ACC112 (cell line): ENCODE data around the gene KIF11.

ENCODE experiments used
- H2AFZ ChIP-seq: fragments of 200-600 bp; sonication (generic); one replicate; pipeline ENCODE4 v1.6.0; 2017; ENCODE audit warnings: antibody characterized with exemption, low read length; ENCODE audit not compliant: unreplicated experiment
- H3K27ac ChIP-seq: fragments of 200-600 bp; sonication (generic); 2 replicates; pipeline ENCODE4 v1.5.1; 2014; ENCODE audit warnings: low read depth, mild to moderate bottlenecking, antibody characterized with exemption, low read length, moderate library complexity
- H3K27me3 ChIP-seq: fragments of 200-600 bp; sonication (generic); 2 replicates; pipeline ENCODE4 v1.6.1; 2014; ENCODE audit warnings: mild to moderate bottlenecking, antibody characterized with exemption, low read length, moderate library complexity, mixed read lengths; ENCODE audit not compliant: insufficient read depth
- H3K36me3 ChIP-seq: fragments of 200-600 bp; sonication (generic); 2 replicates; pipeline ENCODE4 v1.6.1; 2016; ENCODE audit warnings: mild to moderate bottlenecking, antibody characterized with exemption, low read length, moderate library complexity, mixed read lengths; ENCODE audit not compliant: insufficient read depth
- H3K4me1 ChIP-seq: fragments of 200-600 bp; sonication (generic); one replicate; pipeline ENCODE4 v1.6.1; 2016; ENCODE audit warnings: low read length, mixed read lengths; ENCODE audit not compliant: insufficient read depth, unreplicated experiment, control insufficient read depth
- H3K4me3 ChIP-seq: fragments of 200-600 bp; sonication (generic); 2 replicates; pipeline ENCODE4 v1.5.1; 2014; ENCODE audit warnings: mild to moderate bottlenecking, low read depth, low read length
- H3K79me2 ChIP-seq: fragments of 200-600 bp; sonication (generic); one replicate; pipeline ENCODE4 v1.6.0; 2016; ENCODE audit warnings: low read length; ENCODE audit not compliant: control insufficient read depth, unreplicated experiment, insufficient read depth

The KIF11 gene

DNA sequence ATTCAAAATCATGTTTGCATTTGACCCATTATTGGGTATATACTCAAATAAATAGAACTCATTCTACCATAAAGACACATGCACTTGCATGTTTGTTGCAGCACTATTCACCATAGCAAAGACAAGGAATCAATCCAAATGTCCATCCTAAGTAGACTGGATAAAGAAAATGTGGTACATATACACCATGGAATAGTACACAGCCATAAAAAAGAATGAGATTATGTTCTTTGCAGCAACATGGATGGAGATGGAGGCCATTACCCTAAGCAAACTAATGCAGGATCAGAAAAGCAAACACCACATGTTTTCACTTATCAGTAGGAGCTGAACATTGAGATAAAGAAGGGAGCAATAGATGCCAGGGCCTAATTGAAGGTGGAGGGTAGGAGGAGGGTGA is 84.8 kb downstream of the KIF11 start:
- Histone ChIP-seq H3K27me3 (no peaks in the 10 kb centered on the region), H3K4me3 (no peak overlapping the region), H3K27ac (no peak overlapping the region), H2AFZ (no peak overlapping the region), H3K36me3 (no peaks in the 10 kb centered on the region), H3K4me1 (no peaks in the 10 kb centered on the region), H3K79me2 (no peaks in the 10 kb centered on the region)

DNA sequence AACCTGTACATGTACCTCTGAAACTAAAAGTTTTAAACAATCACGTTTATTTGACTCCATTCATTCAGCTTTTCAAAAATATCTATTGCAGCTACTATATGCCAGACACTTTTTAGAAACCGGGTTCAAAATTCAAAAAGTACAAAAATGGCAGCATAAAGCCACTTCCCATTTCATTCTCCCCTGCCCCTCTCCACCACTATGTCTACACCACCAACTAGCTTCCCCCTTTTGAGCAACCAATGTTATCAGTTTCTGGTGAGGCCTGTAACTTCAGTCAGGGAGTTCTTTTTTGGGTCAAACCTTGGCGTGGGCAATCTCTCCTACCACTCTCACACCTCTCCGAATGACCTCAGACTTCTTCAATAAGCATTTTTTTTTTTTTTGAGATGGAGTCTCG is 85.3 kb downstream of the KIF11 start:
- H3K4me3 ChIP-seq, result no peak overlapping the region
- H2AFZ ChIP-seq, result no peak overlapping the region
- H3K79me2 ChIP-seq, result no peaks in the 10 kb centered on the region
- no peak overlapping the region for H3K27ac ChIP-seq
- H3K27me3 ChIP-seq, result no peaks in the 10 kb centered on the region
- no peaks in the 10 kb centered on the region for H3K36me3 ChIP-seq
- no peaks in the 10 kb centered on the region for H3K4me1 ChIP-seq

DNA sequence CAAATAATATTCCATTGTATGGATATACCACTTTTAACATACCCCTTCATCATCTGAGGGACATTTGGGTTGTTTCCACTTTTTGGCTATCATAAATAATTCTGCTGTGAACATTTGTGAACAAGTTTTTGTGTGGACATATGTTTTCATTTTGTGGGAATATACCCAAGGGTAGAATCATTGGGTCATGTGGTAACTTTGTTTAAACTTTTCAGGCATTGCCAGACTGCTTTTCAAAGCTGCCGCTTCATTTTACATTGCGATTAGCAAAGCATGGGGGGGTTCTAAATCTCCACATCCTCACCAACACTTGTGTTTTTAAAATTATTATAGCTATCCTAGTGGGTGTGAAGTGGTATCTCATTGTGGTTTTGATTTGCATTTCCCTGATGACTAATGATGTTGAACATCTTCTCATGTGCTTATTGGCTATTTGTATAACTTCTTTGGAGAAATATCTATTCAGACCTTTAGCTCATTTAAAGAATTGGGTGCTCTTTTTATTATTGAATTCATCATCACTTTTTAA is 88.4 kb downstream of the KIF11 start:
- Histone ChIP-seq H3K27me3 (no peaks in the 10 kb centered on the region), H3K27ac (no peak overlapping the region), H3K79me2 (no peaks in the 10 kb centered on the region), H2AFZ (no peak overlapping the region), H3K36me3 (no peaks in the 10 kb centered on the region), H3K4me3 (no peak overlapping the region), H3K4me1 (no peaks in the 10 kb centered on the region)

DNA sequence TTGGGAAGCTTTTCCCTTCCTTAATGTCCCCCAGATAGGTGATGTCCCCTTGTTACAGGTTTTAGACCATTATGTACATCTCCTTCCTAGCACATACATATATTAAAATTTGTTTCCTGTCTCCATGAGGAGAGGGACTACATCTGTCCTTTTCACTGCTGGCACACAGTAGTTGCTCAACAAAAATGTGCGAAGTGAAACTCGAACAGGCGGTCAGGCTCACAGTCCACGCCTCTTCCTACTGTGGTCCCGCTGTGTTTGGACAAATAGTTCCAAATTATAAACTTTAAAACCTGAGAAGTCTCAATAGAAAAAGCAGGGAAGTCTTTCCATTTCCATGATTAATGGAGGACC is 95.6 kb downstream of the KIF11 start:
- peak overlapping the region; percentile 94 for H3K4me3 ChIP-seq
- no peaks in the 10 kb centered on the region for H3K27me3 ChIP-seq
- H3K4me1 ChIP-seq, result peaks cover 8% of the 10 kb centered on the region
- H3K27ac ChIP-seq, result no peak overlapping the region
- peak overlapping the region; percentile 91 for H2AFZ ChIP-seq
- no peaks in the 10 kb centered on the region for H3K36me3 ChIP-seq
- H3K79me2 ChIP-seq, result peaks cover 17% of the 10 kb centered on the region

DNA sequence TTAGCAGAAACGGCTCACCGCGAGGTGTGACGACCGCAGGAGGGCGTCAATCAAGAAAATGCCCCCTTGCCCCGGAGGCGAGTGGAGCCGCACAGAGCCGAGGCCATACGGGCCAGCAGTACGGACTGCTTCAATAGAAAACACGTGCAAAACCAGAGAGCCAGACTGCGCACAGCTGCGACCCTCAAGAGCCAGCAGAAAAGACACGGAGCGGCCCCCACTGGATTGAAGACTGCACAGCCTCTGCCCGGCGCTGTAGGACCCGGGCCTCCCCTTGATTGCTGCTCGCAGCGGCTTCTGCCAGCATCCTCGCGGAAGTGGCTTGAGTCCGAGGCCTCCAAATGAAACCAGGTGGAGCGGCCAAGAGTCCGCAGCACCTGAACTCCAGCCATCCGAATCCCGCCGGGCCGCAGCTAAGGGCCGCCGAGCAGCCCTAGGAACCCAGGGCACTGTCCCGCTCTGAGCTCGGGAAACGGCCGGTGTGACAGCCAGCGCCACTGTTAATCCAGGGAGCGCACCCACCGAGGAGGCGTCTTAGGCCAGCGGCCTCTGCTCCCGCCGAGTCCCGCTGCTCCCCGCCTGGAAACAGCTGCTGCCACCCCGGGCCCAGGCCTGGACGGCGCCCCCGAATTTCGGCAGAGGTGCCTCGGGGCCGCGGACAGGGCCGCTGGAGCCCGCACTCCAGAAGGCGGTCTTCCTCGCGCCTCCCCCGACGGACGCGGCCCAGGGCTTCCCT is 96.2 kb downstream of the KIF11 start:
- H3K36me3 ChIP-seq, result no peaks in the 10 kb centered on the region
- no peaks in the 10 kb centered on the region for H3K27me3 ChIP-seq
- H3K4me3 ChIP-seq, result peak overlapping the region; percentile 94
- H3K79me2 ChIP-seq, result peaks cover 17% of the 10 kb centered on the region
- H2AFZ ChIP-seq, result peak overlapping the region; percentile 91
- no peak overlapping the region for H3K27ac ChIP-seq
- peaks cover 12% of the 10 kb centered on the region for H3K4me1 ChIP-seq

DNA sequence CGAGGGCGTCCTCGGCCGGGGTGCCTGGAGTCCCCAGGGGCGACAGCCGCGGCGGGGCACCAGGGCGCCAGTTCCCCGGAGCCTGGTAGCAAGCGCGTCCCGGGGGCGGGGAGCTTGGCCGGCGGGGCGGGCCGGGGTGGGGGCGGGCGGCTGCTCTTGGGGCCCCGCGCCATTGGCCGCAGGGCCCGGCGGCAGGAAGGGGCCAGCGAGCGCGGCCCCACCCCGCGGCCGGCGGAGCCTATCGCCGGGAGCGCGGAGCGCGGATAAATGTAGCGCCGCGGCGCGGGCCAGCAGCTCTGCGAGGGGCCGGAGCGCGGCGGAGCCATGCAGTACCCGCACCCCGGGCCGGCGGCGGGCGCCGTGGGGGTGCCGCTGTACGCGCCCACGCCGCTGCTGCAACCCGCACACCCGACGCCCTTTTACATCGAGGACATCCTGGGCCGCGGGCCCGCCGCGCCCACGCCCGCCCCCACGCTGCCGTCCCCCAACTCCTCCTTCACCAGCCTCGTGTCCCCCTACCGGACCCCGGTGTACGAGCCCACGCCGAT is 96.8 kb downstream of the KIF11 start, which contains the start of gene HHEX:
Gene HHEX (plus strand): TSS at position 293 of the 548 bp plus-strand sequence. CDS start 32 bp downstream, at position 325.
- H3K79me2 ChIP-seq, result peaks cover 17% of the 10 kb centered on the region
- H3K27me3 ChIP-seq, result no peaks in the 10 kb centered on the region
- peak within 1 kb of the TSS; percentile 91 for H2AFZ ChIP-seq
- no peak within 1 kb of the TSS for H3K27ac ChIP-seq
- peaks cover 18% of the 10 kb centered on the region for H3K4me1 ChIP-seq
- no peaks in the 10 kb centered on the region for H3K36me3 ChIP-seq
- H3K4me3 ChIP-seq, result peak within 1 kb of the TSS; percentile 94

DNA sequence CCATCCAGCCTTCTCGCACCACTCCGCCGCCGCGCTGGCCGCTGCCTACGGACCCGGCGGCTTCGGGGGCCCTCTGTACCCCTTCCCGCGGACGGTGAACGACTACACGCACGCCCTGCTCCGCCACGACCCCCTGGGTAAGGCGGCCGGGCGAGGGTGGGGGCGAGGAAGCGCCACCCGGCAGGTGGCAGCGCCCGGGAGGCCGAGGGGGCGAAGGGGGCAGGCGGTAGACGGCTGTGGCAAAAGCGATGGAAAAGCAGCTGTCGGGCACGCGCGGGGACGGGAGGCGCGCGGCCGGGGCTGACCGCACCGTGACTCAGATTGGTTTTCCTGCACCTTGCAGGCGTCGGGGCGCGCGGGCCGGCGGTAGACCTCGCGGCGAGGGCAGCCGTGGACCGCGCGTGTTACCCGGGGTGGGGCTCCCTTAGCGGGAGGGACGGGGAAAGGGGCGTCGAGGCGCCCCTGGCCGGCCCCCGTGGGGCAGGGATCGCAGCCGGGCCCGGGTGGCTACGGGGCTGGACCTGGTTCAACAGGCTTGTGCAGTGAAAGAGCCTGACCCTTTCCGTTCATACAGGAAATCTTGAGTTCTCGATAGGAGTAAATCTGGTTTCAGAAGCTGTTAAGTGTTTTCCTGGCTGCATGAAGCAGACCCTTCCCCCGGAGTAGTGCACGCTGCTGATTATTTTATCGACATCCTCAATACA is 97.4 kb downstream of the KIF11 start:
- Histone ChIP-seq H3K36me3 (no peaks in the 10 kb centered on the region), H2AFZ (peak overlapping the region; percentile 76), H3K79me2 (peaks cover 17% of the 10 kb centered on the region), H3K4me3 (peak overlapping the region; percentile 94), H3K4me1 (peaks cover 22% of the 10 kb centered on the region), H3K27me3 (no peaks in the 10 kb centered on the region), H3K27ac (no peak overlapping the region)

DNA sequence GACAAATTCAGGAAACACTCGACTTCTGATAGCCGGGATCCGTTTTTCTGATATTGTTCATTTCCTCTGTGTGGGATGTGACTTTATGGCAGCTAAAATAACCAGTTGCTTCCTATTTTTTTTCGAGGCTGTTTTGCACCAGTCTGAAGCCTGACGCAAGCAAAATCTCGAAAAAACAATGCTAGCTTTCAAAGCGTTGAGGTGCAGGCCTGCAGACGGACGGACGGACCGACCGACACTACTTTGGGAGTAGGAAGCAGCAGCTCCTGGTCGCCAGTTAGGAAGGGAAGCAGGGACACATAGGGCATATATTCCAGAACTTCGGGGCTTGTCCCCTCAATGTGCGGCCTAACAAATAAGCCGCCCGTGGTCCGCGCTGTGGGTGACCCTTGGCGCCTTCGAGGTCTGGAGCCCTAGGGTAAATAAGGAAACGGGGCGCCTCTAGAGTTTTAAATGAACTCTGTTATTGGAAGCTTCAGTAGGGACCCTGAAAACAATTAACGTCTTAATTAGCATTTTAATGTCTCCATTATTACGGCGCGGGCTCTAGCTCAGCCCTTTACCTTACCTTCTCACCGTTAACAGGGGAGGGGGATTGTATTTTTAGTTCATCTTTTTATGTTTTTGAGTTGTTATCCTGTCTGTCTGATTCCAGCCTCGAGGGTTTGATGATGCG is 98.1 kb downstream of the KIF11 start:
- peaks cover 25% of the 10 kb centered on the region for H3K4me1 ChIP-seq
- H3K4me3 ChIP-seq, result peak overlapping the region; percentile 94
- no peaks in the 10 kb centered on the region for H3K27me3 ChIP-seq
- H3K79me2 ChIP-seq, result peaks cover 17% of the 10 kb centered on the region
- H3K27ac ChIP-seq, result no peak overlapping the region
- H3K36me3 ChIP-seq, result no peaks in the 10 kb centered on the region
- H2AFZ ChIP-seq, result peak overlapping the region; percentile 76

DNA sequence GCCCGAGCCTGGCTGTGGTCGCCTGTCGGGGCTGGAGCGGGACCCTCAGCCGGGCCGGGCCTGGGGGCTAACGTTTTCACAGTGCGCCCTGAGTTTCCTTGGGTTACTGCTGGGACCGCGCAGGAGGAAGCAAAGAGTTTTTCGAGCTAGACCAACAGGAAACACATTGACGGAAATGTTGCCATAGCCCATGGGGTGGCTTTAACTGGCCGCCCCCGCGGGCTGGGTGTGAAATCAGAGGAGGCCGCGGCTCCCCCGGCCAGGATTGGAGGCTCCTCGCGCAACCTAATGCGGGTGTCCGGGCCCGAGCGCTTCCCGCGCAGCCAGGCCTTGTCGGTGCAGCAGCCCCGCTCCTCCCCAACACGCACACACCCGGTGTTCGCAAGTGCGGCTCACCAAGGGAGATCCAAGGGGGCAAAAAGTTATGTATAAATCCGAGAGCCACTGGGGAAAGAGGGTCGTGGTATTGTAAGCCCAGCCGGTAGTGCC is 98.7 kb downstream of the KIF11 start:
- H3K36me3 ChIP-seq, result no peaks in the 10 kb centered on the region
- H2AFZ ChIP-seq, result no peak overlapping the region
- peaks cover 17% of the 10 kb centered on the region for H3K79me2 ChIP-seq
- H3K27ac ChIP-seq, result no peak overlapping the region
- H3K4me3 ChIP-seq, result peak overlapping the region; percentile 94; the same call in 1 of the 2 replicates
- peaks cover 31% of the 10 kb centered on the region for H3K4me1 ChIP-seq
- H3K27me3 ChIP-seq, result no peaks in the 10 kb centered on the region

DNA sequence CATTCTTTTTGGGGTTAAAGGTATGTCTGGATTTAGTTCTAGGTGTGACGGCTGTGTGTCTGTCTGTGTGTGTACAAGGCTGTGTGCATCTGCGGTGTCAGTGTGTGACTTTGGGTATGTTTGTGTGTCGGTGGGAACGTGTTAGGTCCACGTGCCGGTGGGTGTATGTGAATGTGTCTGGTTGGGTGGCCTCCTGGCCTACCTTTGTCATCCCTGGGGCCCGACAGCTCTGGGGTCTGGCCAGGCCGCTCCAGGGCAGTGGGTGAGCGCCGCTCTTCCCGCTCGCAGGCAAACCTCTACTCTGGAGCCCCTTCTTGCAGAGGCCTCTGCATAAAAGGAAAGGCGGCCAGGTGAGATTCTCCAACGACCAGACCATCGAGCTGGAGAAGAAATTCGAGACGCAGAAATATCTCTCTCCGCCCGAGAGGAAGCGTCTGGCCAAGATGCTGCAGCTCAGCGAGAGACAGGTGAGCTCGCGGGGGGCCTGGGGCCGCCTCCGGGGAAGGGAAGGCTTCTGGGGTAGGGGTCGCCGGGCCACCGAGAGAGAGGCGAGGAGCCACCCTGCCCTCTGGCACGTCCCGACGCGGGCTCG is 99.2 kb downstream of the KIF11 start:
- Histone ChIP-seq H3K27ac (no peak overlapping the region), H3K27me3 (no peaks in the 10 kb centered on the region), H3K36me3 (no peaks in the 10 kb centered on the region), H3K79me2 (peaks cover 17% of the 10 kb centered on the region), H2AFZ (no peak overlapping the region), H3K4me1 (peaks cover 36% of the 10 kb centered on the region), H3K4me3 (no peak overlapping the region; the same call in 1 of the 2 replicates)
